HepG2 (cell line): ENCODE data around the gene GPRC5D. TPM values are rescaled to one million over a fixed set of nuclear protein-coding genes. Genes with fewer than 3 reads are reported as not detected.

Experiments used
- ATAC-seq: fragments of 200-7000 bp; cut with Tn5 transposase; 3 replicates; pipeline ENCODE4 v1.9.1; 2020; ENCODE audit warnings: mild to moderate bottlenecking, moderate library complexity
- BruUV-seq: library from RNA; stranded (reverse); fragments of 400-500 nt; replicated peaks from 2 replicates; lab custom pipeline; 2021; lab: Mats Ljungman, UMichigan
- CTCF ChIA-PET: fragments of 300-600 bp; formaldehyde crosslinking; extraction: SDS; loops from one replicate; lab custom pipeline; 2021; ENCODE audit warnings: low total read pairs, inconsistent platforms, low intra/inter-chr PET ratio; lab: Yijun Ruan, JAX
- POLR2A ChIA-PET: fragments of 350-600 bp; sonication (Branson Sonifier 250); formaldehyde crosslinking; loops from one replicate; lab custom pipeline; 2020; ENCODE audit warnings: antibody characterized with exemption, inconsistent platforms; lab: Yijun Ruan, JAX
- DNase-seq: peaks from one replicate; pipeline ENCODE4 v3.0.0-alpha.2; 2015; ENCODE audit warnings: low spot score
- FAIRE-seq: peaks from 3 replicates; lab custom pipeline; 2011; peaks lifted over from hg19 to GRCh38; lab: Jason Lieb, UNC
- H2AFZ ChIP-seq: one replicate; pipeline ENCODE4 v1.6.1; 2011; ENCODE audit warnings: low read length, inconsistent platforms
- H3K27ac ChIP-seq: fragments of 300-600 bp; 3 replicates; pipeline ENCODE4 v1.8.0; 2011; ENCODE audit warnings: mixed run types, mild to moderate bottlenecking, mixed read lengths, low read length, inconsistent platforms; ENCODE audit not compliant: insufficient read depth; ENCODE audit errors: extremely low read length
- H3K27me3 ChIP-seq, 2 experiments: fragments of 200-600 bp in 1 of 2; 2 replicates in 1 of 2; 3 replicates in 1 of 2; pipeline versions ENCODE4 v1.6.0 to v1.8.0; 2011; ENCODE audit warnings: low read length in 2 of 2, mild to moderate bottlenecking in 2 of 2, moderate library complexity in 2 of 2, inconsistent platforms in 1 of 2; ENCODE audit not compliant: insufficient read depth in 2 of 2, control insufficient read depth in 1 of 2
- H3K36me3 ChIP-seq, 2 experiments: fragments of 200-600 bp in 1 of 2; replicated peaks in 1 of 2; 2 replicates in 1 of 2; 3 replicates in 1 of 2; pipeline versions ENCODE4 v1.5.1 to v1.8.0; 2011; ENCODE audit warnings: low read length in 2 of 2, inconsistent platforms in 1 of 2; ENCODE audit not compliant: insufficient read depth in 2 of 2, control insufficient read depth in 1 of 2
- H3K4me1 ChIP-seq: 2 replicates; pipeline ENCODE4 v1.5.1; 2012; ENCODE audit warnings: low read length, inconsistent platforms; ENCODE audit not compliant: insufficient read depth
- H3K4me2 ChIP-seq: 2 replicates; pipeline ENCODE4 v1.6.0; 2011; ENCODE audit warnings: low read depth, low read length, inconsistent platforms
- H3K4me3 ChIP-seq, 3 experiments: fragments of 200-600 bp in 1 of 3; sonication (generic), shearing (Covaris generic) in 1 of 3; replicated peaks in 1 of 3; 2 replicates each; pipeline ENCODE4 v1.5.1; 2011 to 2016; ENCODE audit warnings: low read length in 3 of 3, inconsistent platforms in 2 of 3, low read depth in 2 of 3, mild to moderate bottlenecking in 2 of 3, control low read depth in 1 of 3, mixed read lengths in 1 of 3; ENCODE audit not compliant: insufficient read depth in 1 of 3
- H3K79me2 ChIP-seq: one replicate; pipeline ENCODE4 v1.6.1; 2011; ENCODE audit warnings: low read length, inconsistent platforms; ENCODE audit not compliant: insufficient read depth
- H3K9ac ChIP-seq: 2 replicates; pipeline ENCODE4 v1.6.0; 2011; ENCODE audit warnings: mild to moderate bottlenecking, low read depth, low read length, inconsistent platforms; ENCODE audit not compliant: insufficient read depth
- H3K9me3 ChIP-seq: 2 replicates; pipeline ENCODE4 v1.5.1; 2012; ENCODE audit warnings: mild to moderate bottlenecking, low read length
- H4K20me1 ChIP-seq: 2 replicates; pipeline ENCODE4 v1.6.0; 2011; ENCODE audit warnings: inconsistent platforms, mild to moderate bottlenecking, low read length, moderate library complexity; ENCODE audit not compliant: insufficient read depth
- CEBPB ChIP-seq: IDR thresholded peaks from 2 replicates; pipeline ENCODE4 v1.6.1; 2011; ENCODE audit warnings: low read depth, low read length, improper control_type of control experiment, borderline replicate concordance
- FOXK2 ChIP-seq: fragments of 450-650 bp; IDR thresholded peaks from 2 replicates; pipeline ENCODE4 v1.6.1; 2016
- HMG20B ChIP-seq: conservative IDR thresholded peaks from 2 replicates; pipeline ENCODE4 v1.6.1; 2016; ENCODE audit warnings: missing genetic modification reagents, missing compliant biosample characterization
- HOXA3 ChIP-seq: sonication (generic); formaldehyde crosslinking; IDR thresholded peaks from 2 replicates; pipeline ENCODE4 v1.5.0; 2020; ENCODE audit warnings: missing genetic modification reagents
- TMF1 ChIP-seq: sonication (generic); formaldehyde crosslinking; IDR thresholded peaks from 2 replicates; pipeline ENCODE4 v1.8.1; 2022; ENCODE audit warnings: low read depth, missing genetic modification reagents
- ZNF205 ChIP-seq: IDR thresholded peaks from 2 replicates; pipeline ENCODE4 v1.6.1; 2018; ENCODE audit warnings: missing biosample characterization, missing genetic modification reagents
- ZNF44 ChIP-seq: sonication (generic); formaldehyde crosslinking; IDR thresholded peaks from 2 replicates; pipeline ENCODE4 v1.5.1; 2020; ENCODE audit warnings: mild to moderate bottlenecking, missing genetic modification reagents
- ZNF446 ChIP-seq: sonication (generic); formaldehyde crosslinking; IDR thresholded peaks from 2 replicates; pipeline ENCODE4 v1.5.0; 2020; ENCODE audit warnings: mild to moderate bottlenecking, missing genetic modification reagents
- ZNF598 ChIP-seq: sonication (generic); formaldehyde crosslinking; IDR thresholded peaks from 2 replicates; pipeline ENCODE4 v1.5.1; 2020; ENCODE audit warnings: mild to moderate bottlenecking, missing genetic modification reagents, borderline replicate concordance
- ZNF766 ChIP-seq: sonication (generic); formaldehyde crosslinking; IDR thresholded peaks from 2 replicates; pipeline ENCODE4 v1.5.0; 2020; ENCODE audit warnings: missing genetic modification reagents, borderline replicate concordance
- ZNF768 ChIP-seq: sonication (generic); formaldehyde crosslinking; IDR thresholded peaks from 2 replicates; pipeline ENCODE4 v1.4.0; 2020; ENCODE audit warnings: missing genetic modification reagents
- WGBS: methylation state at CpG from one replicate; pipeline ENCODE4 v1.1.6; 2017; ENCODE audit warnings: low lambda C conversion rate; 5-methylcytosine and 5-hydroxymethylcytosine counted together
- in situ Hi-C: cut with HindIII; loops from 2 replicates; pipeline ENCODE4 v1.10.0; 2017; ENCODE audit warnings: low pct_unique_long_range_greater_than_20kb; ENCODE audit not compliant: extremely low pct_ligation_motif_present
- intact Hi-C: fragments of 100-400 bp; cut with micrococcal nuclease; formaldehyde crosslinking; loops from one replicate; pipeline ENCODE4 v1.10.0; 2022; ENCODE audit not compliant: unreplicated experiment
- polyA plus RNA-seq, 8 experiments: library from polyadenylated mRNA; depleted of rRNA in 3 of 8; stranded (reverse) in 7 of 8; unstranded in 1 of 8; fragments of >200 nt; fragmentation: Illumina TruSeq in 4 of 8; extraction: Trizol in 4 of 8; gene quantifications; 2 replicates each; pipeline versions ENCODE4 v1.2.1 to v1.2.3, GENCODE V29; 2011 to 2016; ENCODE audit warnings: low read depth in 4 of 8, missing spikeins in 1 of 8, mixed read lengths in 1 of 8; ENCODE audit not compliant: insufficient read depth in 1 of 8
- total RNA-seq, 5 experiments: library from RNA; depleted of rRNA; stranded (reverse); fragments of >200 nt; fragmentation: Illumina TruSeq; extraction: Trizol; gene quantifications; 2 replicates each; pipeline ENCODE4 v1.2.3, GENCODE V29; 2016; ENCODE audit warnings: low read depth in 1 of 5
- TF ChIP-seq, protein P1 (sequence below): sonication (generic); formaldehyde crosslinking; IDR thresholded peaks from 2 replicates; pipeline ENCODE4 v1.8.1; 2022; ENCODE audit warnings: mild to moderate bottlenecking, missing genetic modification reagents

Gene GPRC5D
- total and polyA plus RNA-seq, 2 of the 13 experiments (the other 11 are each of a cell fraction or from before 2014, with no cell fraction given), result not detected

DNA sequence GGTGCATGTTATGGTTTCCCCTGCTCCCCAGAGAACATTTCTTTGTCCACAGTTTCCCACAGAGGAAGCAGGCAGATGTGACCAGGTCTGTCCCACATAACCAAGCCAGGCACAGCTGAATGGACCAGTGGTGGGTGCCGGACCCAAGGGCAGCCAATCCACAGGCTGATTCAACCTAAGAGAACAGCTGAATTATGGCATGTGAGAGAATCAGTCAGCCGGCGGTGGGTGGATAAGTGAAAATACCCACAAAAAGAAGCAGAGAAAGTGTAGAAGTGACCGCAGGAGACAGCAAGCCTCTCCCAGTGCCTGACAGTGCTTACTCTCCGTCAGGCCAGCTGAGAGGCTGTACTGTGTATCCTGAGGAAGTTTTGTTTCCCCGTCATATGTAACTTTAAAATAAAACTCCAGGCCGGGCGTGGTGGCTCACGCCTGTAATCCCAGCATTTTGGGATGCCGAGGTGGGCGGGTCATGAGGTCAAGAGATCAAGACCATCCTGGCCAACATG lies 14.9 kb downstream of the GPRC5D start (continued):
- TF ChIP-seq HMG20B (CRISPR knock-in tag) (no peak), ZNF598 (CRISPR knock-in tag) (no peak), FOXK2 (no peak), TMF1 (CRISPR knock-in tag) (no peak), ZNF768 (CRISPR knock-in tag) (no peak), ZNF446 (CRISPR knock-in tag) (no peak), HOXA3 (no peak)
- TF ChIP-seq, protein P1, sequence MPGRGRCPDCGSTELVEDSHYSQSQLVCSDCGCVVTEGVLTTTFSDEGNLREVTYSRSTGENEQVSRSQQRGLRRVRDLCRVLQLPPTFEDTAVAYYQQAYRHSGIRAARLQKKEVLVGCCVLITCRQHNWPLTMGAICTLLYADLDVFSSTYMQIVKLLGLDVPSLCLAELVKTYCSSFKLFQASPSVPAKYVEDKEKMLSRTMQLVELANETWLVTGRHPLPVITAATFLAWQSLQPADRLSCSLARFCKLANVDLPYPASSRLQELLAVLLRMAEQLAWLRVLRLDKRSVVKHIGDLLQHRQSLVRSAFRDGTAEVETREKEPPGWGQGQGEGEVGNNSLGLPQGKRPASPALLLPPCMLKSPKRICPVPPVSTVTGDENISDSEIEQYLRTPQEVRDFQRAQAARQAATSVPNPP (CRISPR knock-in tag), result no peak
- TF ChIP-seq, all 625 proteins: peak for 0

DNA sequence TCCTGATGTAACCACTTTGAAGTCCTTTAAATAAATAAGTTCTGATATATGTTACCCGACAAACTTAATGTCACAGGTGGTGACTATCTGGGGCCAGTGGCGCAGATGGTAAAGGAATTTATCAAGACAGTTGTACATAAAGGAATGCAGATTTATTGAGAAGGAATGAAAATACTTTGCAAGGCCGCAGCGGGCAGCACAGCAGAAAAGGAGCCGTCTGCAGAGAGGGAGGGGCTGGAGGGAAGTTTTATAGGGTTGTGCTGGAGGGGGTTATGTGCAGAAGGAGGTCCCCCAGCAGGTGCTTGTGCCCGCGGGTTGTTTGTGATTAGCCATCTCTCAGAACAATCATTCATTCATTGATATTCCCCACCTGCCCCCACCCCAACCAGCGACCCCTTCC lies 17.4 kb downstream of the GPRC5D start:
- Histone ChIP-seq H2AFZ (no peak overlapping the region), H3K4me1 (no peaks in the 10 kb centered on the region), H3K4me2 (no peak overlapping the region), H3K4me3 (no peak overlapping the region), H3K27me3 (no peaks in the 10 kb centered on the region; a peak in 1 of 5 replicates), H3K9me3 (no peaks in the 10 kb centered on the region), H3K27ac (no peak overlapping the region), H4K20me1 (no peaks in the 10 kb centered on the region), H3K79me2 (no peaks in the 10 kb centered on the region), H3K36me3 (peaks cover 0 to 10% of the 10 kb centered on the region in 2 experiments; a peak in 2 of 5 replicates), H3K9ac (no peak overlapping the region)
- TF ChIP-seq CEBPB (no peak), ZNF205 (no peak), ZNF766 (CRISPR knock-in tag) (no peak), ZNF44 (CRISPR knock-in tag) (no peak)
- ChIA-PET POLR2A (no interaction called here), CTCF (no interaction called here)
- ATAC-seq (no peak), DNase-seq (no peak), FAIRE-seq (no peak)
- no TSS peak for BruUV-seq
- in situ Hi-C loops (no loop called here), intact Hi-C loops (no loop called here)
- 89% methylated on average over 8 of the region's 8 CpGs for WGBS
